Right renal cortex interstitium (tissue), 3 donors: ENCODE data around the gene BCL2A1. TPM values are rescaled to one million over a fixed set of nuclear protein-coding genes. Genes with fewer than 3 reads are reported as not detected.
"Not testable (repeated sequence)": the region's sequence is repeated elsewhere in the genome, so short reads cannot be mapped to it uniquely, and the experiment has no call there.

Source experiments
- DNase-seq, 3 donors: peaks; one replicate each; pipeline ENCODE4 v3.0.0-alpha.2; 2013; ENCODE audit warnings: low read depth in 3 of 3, low spot score in 2 of 3
- polyA plus RNA-seq, 3 donors: library from polyadenylated mRNA; unstranded; fragments of 120-200 nt; gene quantifications; one replicate each; pipeline ENCODE4 v1.2.1, GENCODE V29; 2013; ENCODE audit not compliant: insufficient read length in 3 of 3

The BCL2A1 gene
- polyA plus RNA-seq, 3 donors, result 0.18 to 1.1 (median 0.35) TPM

GRCh38 chr15:79989682-79990081 is 18.7 kb upstream of the BCL2A1 start:
- DNase-seq, result no peak

GRCh38 chr15:79989183-79989582 is 18.2 kb upstream of the BCL2A1 start:
- no peak for DNase-seq

- DNase-seq, result no peak
Measured at GRCh38 chr15:79988448-79989117, 17.6 kb upstream of the BCL2A1 start.

GRCh38 chr15:79987969-79988368 is 17.0 kb upstream of the BCL2A1 start:
- no peak for DNase-seq

- no peak for DNase-seq
Measured at GRCh38 chr15:79987569-79987955, 16.6 kb upstream of the BCL2A1 start.

GRCh38 chr15:79981831-79982455 is 10.9 kb upstream of the BCL2A1 start:
- no peak for DNase-seq

- DNase-seq, result no peak
Measured at GRCh38 chr15:79978655-79979514, 7.9 kb upstream of the BCL2A1 start.

GRCh38 chr15:79978260-79978654 is 7.3 kb upstream of the BCL2A1 start:
- no peak for DNase-seq

GRCh38 chr15:79977431-79978054 is 6.5 kb upstream of the BCL2A1 start:
- DNase-seq, result no peak

- no peak for DNase-seq
Measured at GRCh38 chr15:79973456-79974195, 2.6 kb upstream of the BCL2A1 start.

- no peak for DNase-seq
Measured at GRCh38 chr15:79972863-79973262, 1.9 kb upstream of the BCL2A1 start.

GRCh38 chr15:79970181-79970580 is 815 bp downstream of the BCL2A1 start:
- no peak for DNase-seq

GRCh38 chr15:79969146-79969545 is 1.9 kb downstream of the BCL2A1 start:
- no peak for DNase-seq

GRCh38 chr15:79967298-79968182 is 3.5 kb downstream of the BCL2A1 start:
- DNase-seq, result no peak

- no peak for DNase-seq
Measured at GRCh38 chr15:79966634-79967297, 4.2 kb downstream of the BCL2A1 start.

- DNase-seq, result no peak
Measured at GRCh38 chr15:79965846-79966630, 5.0 kb downstream of the BCL2A1 start.

- no peak for DNase-seq
Measured at GRCh38 chr15:79964232-79964805, 6.7 kb downstream of the BCL2A1 start.

GRCh38 chr15:79962921-79963320 is 8.1 kb downstream of the BCL2A1 start:
- not testable (repeated sequence) for DNase-seq
